GM21360 (cell line): ENCODE measurements around the gene PHOX2B.
"Not testable (repeated sequence)": the region's sequence is repeated elsewhere in the genome, so short reads cannot be mapped to it uniquely, and the experiment has no call there.

Source experiments
- ATAC-seq: cut with Tn5 transposase; IDR thresholded peaks from one replicate; pipeline ENCODE4 v1.9.1; 2021; ENCODE audit warnings: mild to moderate bottlenecking, moderate library complexity; ENCODE audit not compliant: unreplicated experiment

PHOX2B gene

DNA sequence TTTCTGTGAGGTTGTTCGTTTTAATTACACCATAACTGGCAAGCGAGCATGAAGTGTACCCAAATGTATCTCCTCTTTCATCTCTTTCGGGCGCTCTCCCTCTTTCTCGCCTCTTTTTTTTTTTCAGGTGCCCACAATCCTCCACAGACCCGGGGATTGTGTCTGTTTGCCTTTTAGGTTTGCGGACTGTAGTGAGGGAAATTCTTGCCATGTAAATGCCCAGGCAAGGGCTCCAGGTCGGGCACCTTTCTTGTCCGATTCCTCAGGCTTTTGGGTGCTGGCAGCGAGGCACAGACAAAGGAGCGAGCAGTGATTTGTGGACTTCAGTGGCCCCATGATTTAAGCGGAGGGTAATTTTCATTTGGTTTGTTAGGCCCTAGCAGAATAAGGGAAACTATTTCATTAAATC lies 1.1 kb upstream of the PHOX2B start:
- no peak for ATAC-seq

DNA sequence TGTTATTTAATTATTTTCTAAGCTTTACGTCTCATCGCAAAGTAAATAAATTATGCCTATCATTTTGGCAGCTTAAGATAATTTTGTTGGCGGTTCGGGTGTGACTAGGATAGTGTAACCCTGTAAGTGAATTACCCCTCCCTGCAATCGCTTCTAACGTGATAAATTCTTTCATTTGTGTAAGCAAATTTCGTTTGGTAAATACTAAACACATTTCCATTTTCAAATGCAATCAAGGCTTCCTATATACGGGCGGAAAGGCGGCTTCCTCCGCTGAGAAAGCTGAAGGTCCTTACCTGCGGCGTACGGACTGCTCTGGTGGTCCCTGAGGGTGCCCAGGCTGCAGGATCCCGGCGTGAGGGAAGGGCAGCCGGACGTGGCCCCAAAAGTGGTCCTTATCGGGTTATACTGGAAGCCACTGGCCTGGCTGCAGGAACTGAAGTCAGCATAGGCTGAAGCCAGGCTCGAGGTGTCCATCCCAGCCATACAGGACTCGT lies 403 bp downstream of the PHOX2B start:
- ATAC-seq: no peak

DNA sequence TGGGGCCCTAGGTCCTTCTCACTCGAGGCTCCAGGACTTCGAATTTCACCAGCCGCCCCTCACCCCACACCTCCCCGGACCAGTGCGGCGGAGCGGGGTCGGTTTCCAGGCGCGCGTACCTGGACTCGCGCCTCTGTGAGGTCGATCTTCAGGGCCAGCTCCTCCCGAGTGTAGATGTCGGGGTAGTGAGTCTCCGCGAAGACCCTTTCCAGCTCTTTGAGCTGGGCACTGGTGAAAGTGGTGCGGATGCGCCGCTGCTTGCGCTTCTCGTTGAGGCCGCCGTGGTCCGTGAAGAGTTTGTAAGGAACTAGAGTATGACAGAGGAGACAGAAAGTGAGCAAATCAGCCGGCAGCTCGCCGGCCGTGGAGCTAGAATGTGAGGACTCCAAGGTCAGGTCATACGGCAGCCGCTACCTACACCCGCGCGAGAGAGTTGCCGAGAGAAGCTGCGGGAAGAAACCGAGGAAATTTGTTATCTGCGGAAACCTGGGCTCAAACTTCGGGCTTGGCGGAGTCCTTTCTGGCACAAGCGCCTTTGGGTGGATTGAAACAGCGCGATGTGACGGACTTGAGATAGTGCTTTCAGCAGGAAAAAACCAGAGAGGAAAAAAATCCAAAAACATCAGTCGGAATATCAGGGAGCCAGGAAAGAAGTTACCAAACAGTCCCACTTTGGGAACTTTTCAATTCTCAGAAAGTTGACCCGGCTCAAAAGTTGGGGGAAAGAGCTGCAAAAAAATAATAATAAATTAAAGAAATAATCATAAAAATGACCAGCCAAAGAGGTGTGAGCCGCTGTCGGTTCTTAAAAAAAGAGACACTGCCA lies 1.1 kb downstream of the PHOX2B start:
- ATAC-seq: no peak

DNA sequence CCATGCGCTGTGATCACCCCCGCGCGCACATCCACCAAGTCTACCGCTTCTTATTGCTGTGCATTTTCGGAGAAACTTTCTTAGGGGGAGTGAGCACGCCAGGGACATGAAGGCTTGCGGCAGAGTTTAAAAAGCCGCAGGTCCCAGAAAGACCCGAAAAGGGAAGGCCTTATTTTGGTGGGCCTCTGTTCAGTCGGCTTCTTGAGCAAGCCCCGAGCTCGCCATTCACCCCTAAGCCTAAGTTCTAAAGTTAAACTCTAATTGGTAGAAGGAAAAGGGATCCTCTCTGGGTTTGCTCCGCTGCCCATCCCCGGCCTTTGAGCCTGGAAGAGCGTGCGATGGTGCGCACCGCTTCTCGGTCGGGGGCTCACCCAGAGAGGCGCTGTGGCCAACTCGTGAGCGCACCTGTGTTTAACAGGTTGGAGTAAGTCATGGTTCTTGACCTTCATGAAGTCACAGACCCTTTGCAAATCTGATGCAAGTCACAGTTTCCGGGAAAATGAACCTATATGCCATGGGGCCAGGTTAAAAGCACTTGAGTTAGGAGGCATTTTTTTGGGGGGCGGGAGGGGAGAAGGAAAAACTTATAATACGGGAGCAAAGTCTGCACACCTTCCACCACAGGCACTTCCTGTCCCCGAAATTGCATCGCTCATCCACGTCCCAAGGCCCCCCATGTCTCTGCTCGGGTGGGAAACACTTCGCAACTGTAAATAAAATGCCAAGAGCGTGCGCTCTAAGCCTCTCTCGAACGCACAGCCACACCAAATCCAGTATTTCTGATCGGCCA lies 1.9 kb downstream of the PHOX2B start:
- ATAC-seq: no peak

DNA sequence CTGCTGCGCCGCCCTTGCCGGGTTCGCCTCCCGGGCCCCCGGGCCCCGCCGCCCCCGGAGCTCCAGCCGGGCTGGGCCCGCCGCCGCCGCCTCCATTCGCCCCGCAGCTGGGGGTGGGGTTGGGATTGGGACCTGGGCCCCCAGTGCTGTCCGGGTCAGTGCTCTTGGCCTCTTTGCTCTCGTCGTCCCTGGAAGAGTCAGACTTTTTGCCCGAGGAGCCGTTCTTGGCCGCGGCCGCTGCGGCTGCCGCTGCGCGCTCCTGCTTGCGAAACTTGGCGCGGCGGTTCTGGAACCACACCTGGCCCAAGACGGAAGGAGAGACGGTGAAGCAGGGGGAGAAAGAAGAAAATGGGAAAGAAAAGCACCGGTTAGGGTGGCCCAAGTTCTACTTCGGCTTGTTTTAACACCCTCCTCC lies 2.5 kb downstream of the PHOX2B start:
- ATAC-seq: no peak

DNA sequence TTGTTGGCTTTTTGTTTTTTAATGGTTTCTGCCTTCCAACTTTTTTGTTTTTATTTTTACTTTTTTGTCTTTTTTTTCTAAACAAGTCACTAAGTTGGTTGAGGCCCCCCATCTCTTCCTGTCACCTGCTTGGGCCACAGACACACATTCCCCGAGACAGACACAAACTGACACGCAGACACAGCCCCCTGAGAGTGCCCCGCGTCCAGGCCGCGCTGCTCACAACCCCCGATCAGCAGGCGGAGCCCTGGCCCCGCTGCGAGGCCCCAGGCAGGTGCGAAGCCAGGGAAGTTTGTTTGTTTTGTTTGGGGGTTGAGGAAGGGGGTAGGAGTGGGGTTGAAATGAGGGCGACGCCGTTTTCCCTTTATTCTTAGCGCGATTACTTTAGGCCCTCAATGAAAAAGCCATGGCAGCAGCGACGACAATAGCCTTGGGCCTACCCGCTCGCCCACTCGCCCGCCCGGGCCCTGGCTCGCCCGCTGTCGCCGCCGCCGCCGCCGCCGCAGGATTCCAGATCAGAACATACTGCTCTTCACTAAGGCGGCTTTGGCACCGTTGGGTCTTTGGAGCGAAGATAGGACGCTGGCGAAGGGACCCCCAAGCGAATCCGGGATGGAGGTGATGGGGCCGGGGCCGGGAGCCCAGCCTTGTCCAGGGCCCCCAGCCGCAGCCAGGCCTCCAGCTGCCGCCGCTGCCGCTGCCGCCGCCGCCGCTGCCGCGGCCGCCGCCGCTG lies 3.1 kb downstream of the PHOX2B start:
- ATAC-seq: no peak

DNA sequence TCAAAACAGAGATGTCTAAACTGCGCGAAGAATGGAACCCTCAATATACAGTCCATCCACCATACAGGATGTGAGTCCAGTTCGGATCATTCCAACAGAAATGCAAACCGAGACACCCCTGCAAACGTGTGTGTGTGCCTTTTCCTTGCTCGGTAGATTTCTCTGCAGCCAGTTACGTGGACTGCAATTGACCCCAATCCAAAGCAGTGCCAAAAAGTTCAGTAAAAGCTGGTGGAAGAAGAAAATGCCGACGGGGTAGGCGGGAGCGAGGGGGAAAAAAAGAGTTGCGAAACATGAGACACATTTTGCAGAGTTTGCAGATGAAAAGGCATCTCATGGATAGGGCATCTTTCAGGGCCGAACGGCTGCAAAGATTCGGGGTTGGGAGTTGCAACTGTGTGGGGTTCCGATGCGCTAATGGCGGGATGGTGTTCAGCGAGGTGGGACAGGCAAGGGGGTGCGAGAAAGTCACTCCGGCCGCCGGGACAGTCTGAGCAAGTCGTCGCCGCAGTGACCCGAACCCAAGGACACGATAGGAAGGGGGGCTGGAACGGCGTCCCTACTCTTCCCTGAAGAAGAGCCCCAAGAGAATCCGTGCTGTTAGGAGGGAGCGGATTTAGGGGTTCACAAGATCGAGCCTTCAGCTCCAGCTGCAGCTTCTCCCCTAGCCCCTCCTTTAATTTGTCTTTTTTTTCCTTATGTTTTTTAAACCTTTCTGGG lies 3.8 kb downstream of the PHOX2B start:
- no peak for ATAC-seq

DNA sequence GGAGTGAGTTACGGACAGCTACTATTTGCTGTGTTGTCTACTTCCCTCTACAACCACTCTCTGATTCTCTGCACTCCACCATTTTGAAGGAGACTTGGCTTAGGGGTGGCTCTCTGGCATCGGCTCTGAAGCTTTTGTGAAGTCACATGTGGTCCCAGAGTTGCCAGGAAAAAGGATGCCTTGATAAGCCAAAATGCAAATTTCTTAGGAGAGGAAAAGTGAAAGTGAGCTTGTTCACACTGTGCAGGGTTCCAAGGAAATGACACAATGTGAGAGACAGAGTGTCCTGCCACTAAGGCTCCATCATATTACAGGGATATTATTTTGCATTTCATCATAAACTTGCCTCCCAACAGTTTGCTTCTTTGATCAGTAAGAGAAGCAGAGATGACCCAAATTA lies 7.2 kb downstream of the PHOX2B start:
- ATAC-seq: no peak

DNA sequence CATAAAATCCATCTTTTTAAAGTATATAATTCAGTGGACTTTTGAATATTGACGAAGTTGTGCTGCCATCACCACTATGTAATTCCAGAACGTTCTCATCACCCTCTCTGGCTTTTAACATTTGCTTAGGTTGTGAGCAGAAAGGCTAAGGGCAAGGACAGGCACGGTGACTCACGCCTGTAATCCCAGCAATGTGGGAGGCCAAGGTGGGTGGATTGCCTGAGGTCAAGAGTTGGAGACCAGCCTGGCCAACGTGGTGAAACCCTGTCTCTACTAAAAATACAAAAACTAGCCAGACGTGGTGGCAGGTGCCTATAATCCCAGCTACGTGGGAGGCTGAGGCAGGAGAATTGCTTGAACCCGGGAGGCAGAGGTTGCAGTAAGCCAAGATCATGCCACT lies 11.0 kb downstream of the PHOX2B start:
- ATAC-seq: not testable (repeated sequence)

DNA sequence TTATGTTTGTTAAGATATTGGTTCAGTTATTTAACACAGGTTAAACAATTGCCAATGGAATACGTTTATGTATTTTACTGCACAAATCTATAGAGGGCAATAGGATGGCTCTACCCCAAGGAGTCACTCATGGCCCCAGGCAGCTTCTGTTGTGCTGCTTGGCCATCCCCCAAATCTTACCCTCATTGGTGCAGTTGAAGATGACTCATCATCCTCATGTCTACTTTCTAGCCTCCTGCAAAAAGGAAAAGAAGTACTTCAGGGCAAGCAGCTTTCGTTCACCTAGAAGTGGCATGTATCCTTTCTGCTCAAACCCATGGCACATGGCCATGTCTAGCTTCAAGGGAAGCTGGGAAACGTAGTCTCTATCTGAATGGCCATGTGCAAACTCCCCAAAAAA lies 14.2 kb downstream of the PHOX2B start:
- ATAC-seq: no peak

DNA sequence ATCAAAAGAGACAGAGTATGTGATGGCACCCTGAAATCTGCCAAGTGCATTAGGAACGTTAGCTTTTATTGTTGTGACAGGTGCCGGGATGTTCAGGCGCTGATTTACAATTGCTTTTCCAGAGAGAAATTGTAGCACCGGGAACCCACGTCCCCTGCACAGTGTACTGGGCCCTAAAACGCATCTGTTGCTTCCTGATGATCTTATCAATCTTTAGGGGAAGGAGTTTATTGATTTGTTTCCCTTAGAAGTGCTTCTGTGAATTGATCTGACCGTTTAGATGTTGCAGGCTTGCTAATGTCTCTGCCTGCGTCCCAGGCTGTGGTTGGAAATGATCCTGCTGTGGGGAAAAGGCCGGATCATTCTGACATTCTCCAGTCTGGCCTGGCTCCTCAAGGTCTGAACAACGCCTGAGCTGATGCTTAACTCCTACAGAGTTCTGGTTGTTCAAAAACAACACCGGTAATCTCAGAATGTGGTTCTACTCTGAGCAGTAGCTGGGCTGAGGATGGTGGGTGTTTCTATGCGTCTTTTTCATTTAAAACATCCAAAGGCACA lies 16.9 kb downstream of the PHOX2B start:
- no peak for ATAC-seq

DNA sequence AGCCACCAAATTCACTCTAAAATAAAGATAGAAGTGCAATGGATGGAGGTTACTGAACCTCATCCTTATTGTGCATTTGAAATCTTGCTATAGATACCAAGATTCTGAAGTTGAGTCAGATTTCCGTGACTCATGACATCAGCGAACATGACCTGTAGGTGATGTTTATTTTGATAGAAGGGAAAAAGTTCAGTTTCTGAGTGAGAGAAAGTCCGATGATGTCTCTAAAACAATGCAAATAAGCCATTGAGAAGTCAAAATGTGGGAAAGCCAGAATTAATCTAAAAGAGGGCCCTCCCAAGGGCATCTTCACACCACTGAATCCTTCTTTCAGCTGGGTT lies 20.0 kb downstream of the PHOX2B start:
- no peak for ATAC-seq

DNA sequence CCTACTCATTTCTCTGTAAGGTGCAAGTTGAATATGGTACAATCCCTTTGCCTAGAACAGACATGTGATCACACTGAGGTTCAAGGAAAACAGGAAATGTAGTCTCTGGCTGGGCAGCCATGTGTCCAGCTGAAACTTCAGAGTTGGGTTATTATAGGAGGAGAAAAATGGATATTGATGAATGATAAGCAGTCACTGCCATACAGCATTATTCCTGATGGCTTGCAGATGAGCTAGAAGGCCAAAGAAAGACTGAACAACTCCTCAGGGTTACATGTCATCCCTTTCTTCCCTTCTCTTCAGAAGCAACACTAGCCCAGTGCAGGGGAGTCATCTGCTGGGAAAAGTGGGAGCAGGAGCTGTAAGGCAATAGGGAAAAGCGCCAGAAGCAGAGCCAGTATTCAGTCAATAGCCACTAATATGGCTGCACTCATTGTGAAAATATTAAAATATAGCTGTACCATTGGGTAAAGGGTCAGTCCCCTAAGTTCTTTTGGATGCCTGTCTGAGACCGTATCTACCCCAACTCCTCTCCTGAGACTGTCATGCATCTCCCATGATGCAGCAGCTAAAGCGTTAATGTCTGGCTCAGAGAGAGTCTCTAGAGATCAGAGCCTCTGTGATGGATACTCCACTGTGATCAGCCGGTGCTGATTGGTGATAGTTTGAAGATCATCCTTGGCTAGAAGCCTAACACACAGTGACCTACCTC lies 20.5 kb downstream of the PHOX2B start:
- ATAC-seq: no peak

DNA sequence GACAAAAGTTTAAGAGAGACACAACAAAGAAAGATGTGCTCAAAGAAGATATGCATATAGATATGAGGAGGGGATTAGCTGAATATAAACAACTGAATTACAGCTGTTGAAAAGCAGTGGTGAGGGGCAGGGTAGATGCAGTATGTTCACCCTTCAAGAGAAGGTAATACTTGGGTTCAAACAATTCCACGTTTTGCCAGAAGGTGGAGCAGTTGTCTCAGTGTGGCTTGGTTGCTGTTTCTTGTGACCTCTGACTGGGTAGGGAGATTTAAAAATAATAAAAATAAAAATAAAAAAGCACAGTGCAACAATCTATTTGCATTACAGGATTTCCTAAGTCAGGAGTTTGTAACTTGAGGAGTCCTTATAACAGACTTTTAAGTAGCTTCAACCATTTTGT lies 23.3 kb downstream of the PHOX2B start:
- no peak for ATAC-seq

DNA sequence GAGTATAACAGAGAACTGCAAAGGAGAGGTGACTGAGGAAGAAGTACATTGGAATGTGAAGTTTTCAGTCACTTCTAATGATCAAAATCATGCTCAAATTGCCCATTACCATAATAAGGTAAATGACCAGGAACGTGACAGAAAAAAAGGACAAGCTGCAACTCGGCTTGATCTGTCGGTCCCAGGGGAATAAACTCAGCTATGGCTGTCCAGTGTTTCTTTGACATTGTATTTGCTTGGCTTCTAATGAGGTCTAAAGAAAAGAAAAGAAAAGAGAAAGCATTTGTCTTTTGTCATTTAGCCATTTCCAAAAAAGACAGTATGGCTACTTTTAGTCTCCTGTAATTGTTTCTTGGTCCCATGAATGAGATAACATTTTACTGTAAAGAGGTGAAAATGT lies 25.2 kb downstream of the PHOX2B start:
- no peak for ATAC-seq

DNA sequence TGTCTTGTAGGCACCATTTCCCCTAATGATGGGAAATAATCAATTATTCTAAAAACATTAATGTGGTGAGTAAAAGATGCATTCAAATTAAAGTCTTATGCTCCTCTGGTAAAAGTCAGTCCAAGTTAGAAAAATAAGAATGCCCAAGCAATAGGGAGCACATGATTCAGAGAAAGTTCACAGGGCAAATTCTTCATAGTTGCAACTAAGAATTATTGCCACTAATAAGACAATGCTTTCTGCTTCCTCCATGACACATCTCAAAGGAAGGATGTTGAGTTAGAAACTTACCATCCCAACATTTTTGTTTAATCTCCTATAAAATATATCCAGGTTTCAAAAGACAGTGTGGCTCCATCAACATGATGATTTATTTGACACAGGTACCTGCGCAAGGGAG lies 26.3 kb downstream of the PHOX2B start:
- no peak for ATAC-seq

DNA sequence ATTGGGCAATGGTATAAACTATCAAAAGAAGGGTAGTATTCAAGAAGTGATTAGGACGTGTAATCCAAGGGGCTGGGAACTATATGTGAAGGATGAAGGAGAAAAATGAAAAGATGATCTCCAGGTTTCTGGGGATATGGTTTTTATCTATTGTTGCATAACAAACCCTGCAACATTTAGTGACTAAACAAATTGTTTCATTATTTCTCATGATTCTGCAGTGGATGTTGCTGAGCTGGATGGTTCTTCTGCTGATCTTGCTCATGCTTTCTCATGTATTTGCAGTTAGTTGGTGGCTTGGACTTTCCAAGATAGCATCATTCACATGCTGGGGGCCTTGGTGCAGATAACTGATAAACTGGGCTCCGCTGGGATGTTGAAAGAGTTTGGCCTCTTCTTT lies 29.1 kb downstream of the PHOX2B start:
- ATAC-seq: no peak

DNA sequence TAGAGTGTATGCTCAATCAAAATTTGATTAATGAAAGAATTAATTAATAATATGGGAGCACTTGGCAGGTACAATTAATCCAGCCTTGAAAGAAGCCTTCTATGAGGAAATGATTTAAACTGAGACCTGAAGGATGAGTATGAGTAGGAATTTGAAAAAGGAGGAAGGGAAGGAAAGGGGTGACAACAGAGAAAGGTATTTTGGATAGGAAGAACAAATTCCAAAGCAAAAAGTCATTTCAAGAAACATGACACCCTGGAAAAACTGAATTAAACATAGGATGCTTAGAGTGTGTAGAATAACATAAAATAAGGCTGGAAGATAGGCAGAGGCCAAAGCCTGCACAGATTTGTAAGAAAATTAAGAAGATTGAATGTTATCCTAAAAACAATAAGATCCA lies 29.6 kb downstream of the PHOX2B start:
- no peak for ATAC-seq

DNA sequence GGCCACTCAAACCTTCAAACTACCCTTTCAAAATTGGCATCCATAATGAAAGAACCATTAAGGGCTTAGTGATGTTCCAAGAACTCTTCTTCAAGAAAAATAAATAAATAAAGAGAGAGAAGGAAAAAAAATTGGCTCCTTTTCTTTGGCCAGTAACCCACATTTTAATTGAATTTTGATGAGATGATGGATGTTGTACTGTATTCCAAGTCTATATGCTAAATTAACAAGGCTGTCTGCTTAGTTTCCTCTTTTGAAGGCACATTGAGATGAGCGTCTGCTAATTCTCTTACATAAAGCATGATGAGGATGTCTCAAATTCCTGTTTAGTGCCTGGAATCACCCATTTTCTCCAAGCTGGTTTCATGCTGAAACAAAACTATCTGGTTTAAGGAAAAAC lies 33.4 kb downstream of the PHOX2B start:
- no peak for ATAC-seq
